ENCODE results near the gene NLRP3. TPM values are rescaled to one million over a fixed set of nuclear protein-coding genes. Genes with fewer than 3 reads are reported as not detected.
"Not testable (repeated sequence)": the region's sequence is repeated elsewhere in the genome, so short reads cannot be mapped to it uniquely, and the experiment has no call there.

Gene NLRP3
- total RNA-seq, 1 donor from 2014 or later = 5.6 TPM

DNA sequence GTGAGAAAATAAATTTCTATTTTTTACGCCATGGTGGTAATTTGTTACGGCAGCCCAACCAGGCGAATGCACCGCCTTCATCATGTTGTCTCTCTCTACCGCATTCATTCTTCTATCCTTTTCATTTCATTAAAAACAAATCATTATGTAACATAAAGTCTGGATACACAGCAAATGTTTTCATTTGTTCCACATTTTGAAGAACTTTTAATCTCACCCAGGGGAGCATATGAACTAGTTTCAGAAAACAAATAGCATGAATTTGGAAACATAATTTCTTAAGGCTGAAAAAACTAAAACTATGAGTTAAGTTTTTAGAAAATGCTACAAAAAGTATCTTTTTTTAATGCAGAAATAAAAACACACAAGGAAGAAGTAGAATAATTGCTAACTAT is 53.2 kb downstream of the NLRP3 start:
- no peak for DNase-seq (ENCODE audit: low spot score)

DNA sequence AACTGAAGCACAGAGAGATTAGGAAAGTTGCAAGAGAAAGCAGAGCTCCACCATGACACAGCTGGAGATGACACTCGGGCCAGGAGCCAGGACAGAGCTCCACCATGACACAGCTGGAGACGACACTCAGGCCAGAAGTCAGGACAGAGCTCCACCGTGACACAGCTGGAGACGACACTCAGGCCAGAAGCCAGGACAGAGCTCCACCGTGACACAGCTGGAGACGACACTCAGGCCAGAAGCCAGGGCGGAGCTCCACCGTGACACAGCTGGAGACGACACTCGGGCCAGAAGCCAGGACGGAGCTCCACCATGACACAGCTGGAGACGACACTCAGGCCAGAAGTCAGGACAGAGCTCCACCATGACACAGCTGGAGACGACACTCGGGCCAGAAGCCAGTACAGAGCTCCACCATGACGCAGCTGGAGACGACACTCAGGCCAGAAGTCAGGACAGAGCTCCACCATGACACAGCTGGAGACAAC is 55.0 kb downstream of the NLRP3 start:
- DNase-seq (ENCODE audit: low spot score) = not testable (repeated sequence)

DNA sequence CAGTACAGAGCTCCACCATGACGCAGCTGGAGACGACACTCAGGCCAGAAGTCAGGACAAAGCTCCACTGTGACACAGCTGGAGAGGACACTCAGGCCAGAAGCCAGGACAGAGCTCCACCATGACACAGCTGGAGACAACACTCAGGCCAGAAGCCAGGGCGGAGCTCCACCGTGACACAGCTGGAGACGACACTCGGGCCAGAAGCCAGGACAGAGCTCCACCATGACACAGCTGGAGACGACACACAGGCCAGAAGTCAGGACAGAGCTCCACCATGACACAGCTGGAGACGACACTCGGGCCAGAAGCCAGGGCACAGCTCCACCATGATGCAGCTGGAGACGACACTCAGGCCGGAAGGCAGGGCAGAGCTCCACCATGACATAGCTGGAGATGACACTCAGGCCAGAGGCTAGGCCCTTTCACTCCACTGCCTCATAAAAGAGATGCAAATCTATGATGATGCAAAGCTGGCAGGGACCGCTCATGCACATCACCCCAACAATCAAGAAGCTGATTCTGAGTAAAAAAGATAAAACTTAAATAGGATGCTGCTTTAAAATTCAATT is 55.6 kb downstream of the NLRP3 start:
- DNase-seq (ENCODE audit: low spot score) = no peak

DNA sequence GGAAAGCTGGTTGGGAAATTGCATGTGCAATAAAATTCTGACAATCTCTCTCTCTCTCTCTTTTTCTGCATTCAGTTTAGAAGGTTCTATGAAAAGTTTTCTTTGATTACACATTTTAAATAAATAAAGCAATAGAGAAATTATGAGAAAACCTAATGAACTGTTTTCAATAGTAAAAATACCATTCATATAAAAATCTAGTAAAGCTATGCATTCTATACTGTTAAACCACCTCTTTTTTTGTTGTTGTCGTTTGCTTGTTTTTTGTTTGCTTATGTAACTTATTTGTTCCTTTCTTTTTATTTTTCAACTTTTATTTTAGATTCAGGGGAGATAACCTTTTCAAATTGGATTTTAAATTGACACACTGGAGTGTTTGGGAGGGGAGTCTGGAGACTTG is 56.1 kb downstream of the NLRP3 start:
- no peak for DNase-seq (ENCODE audit: low spot score)

DNA sequence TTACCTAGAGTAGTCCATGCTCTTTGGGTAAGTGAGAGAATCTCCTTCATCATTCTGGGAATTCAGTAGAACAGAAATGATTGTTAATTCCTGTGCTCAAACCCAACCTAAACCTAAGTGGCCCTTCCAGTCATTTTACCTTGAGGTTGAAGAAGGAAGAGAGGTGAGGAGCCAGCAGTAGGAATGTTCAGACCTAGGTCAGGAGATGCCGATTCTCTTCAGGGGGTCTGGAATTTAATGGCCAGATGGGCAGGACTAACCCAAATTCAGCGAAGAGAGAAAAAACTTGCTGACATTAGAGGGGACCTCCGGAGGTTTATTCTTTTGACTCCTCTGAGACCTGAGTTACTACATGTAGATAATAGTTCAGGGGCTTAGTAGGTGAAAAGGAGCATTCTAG is 58.4 kb downstream of the NLRP3 start:
- DNase-seq (ENCODE audit: low spot score) = no peak

DNA sequence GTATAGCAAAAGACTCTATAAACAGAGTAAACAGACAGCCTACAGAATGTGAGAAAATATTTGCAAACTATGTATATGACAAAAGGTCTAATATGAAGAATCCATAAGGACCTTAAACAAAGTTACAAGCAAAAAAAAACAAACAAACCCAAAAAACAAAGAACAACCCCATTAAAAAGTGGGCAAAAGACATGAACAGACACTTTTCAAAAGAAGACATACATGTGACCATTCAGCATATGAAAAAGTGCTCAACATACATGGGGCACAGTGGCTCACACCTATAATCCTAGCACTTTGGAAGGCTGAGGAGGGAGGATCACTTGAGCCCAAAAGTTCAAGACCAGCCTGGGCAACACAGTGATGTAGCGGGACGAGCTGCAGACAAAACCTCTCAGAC is 59.8 kb downstream of the NLRP3 start:
- DNase-seq (ENCODE audit: low spot score) = no peak

DNA sequence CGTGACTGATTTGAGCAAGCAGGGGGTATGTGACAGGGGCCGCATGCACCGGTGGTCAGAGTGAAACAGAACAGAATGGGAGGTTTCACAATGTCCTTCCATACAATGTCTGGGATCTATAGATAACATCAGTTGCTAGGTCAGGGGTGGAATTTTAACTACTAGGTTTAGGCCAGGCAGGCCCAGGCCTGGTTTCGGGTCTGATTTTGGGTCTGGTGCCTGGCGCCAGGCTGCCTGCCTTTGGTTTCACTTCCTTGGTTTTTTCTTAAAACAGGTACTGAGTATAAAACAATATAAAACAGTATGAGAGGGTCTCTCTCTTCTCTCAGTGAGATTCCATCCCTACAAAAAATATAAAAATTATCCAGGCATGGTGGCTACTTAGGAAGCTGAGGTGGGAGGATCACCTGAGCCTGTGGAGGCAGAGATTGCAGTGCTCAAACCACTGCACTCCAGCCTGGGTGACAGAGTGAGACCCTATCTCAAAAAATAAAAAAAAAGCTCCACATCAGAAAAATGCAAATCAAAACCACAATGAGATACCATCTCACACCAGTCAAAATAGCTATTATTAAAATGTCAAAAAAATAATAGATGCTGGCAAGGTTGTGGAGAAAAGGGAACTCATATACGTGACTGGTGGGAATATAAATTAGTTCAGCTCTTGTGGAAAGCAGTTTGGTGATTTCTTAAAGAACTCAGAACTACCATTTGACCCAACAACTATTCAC is 60.5 kb downstream of the NLRP3 start:
- DNase-seq (ENCODE audit: low spot score) = not testable (repeated sequence)

DNA sequence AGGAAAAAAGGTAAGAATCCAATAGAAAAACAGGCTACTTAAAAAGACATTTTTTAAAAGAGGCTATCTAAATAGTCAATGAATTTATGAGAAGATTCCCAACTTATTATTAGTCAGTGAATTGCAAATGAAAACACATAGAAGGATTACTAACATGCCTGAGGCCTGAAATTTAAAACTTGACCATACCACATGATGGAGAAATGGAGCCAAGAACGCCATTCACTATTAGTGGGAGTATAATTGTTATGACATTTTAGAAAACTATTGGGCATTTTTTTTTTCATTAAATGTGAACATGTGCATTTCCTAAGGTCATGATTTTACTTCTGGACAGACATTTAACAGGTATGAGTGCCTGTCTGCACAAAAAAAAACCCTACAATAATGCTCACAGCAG is 66.8 kb downstream of the NLRP3 start:
- DNase-seq (ENCODE audit: low spot score) = no peak

DNA sequence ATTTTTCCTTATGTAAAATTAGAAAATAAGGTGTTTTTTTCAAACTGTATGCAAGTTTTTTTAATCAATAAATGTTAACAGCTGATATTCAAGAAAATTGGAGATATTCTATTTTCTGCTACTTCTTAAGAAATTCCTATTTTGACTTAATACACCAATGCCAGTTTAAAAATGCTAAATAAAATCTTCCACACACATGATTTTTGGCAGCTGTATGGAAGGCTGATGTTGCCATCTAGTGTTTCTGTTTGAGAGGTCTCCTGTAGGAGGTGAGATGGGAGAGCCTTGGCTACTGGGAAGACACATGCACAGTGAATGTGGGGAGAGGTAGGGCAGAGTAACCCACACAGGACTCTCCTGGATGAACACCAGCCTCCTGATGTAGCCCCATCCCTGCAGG is 71.1 kb downstream of the NLRP3 start:
- DNase-seq (ENCODE audit: low spot score) = no peak

DNA sequence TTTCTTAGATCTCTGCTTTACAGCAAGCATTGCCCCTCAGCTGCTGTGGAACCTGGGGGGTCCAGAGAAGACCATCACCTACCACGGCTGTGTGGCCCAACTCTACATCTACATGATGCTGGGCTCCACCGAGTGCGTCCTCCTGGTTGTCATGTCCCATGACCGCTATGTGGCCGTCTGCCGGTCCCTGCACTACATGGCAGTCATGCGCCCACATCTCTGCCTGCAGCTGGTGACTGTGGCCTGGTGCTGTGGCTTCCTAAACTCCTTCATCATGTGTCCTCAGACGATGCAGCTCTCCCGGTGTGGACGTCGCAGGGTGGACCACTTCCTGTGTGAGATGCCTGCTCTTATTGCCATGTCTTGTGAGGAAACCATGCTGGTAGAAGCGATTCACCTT is 75.4 kb downstream of the NLRP3 start:
- no peak for DNase-seq (ENCODE audit: low spot score)

DNA sequence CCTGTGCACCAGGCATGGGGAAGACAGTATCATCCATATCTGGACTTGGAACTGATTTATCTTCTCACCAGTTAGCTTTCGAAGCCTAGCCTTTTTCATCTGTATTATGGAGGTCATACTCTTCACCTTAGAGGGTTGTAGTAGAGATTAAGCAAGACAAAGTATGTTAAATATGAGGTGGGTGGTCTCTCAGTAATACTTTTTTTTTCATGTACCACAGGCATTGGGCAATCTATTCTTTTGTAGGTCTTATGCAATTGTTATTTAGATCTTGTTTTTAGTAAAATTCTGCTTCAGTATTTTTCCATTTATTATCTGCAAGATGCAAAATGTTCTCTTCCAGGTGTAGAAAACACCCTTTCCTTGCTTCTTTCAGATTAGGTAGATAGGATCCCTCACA is 77.1 kb downstream of the NLRP3 start:
- DNase-seq (ENCODE audit: low spot score) = no peak

DNA sequence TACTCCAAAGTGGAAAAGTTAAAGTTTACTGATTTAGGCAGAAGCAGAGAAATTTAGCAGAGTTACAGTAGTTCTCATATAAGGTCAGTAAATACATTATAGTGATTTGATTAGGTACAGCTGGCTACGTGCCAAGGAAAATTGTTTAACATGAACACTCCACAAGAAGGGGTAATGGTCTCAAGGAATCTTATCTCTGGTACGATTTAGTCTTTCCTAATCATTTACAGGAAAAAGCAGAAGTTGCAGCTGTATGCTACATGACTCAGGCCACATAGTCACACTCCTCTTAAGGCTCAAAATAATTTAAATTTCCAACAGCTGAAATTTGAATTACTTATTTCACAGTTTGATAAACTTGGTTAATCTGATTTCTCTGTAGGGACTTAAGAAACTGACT is 78.8 kb downstream of the NLRP3 start:
- no peak for DNase-seq (ENCODE audit: low spot score)

DNA sequence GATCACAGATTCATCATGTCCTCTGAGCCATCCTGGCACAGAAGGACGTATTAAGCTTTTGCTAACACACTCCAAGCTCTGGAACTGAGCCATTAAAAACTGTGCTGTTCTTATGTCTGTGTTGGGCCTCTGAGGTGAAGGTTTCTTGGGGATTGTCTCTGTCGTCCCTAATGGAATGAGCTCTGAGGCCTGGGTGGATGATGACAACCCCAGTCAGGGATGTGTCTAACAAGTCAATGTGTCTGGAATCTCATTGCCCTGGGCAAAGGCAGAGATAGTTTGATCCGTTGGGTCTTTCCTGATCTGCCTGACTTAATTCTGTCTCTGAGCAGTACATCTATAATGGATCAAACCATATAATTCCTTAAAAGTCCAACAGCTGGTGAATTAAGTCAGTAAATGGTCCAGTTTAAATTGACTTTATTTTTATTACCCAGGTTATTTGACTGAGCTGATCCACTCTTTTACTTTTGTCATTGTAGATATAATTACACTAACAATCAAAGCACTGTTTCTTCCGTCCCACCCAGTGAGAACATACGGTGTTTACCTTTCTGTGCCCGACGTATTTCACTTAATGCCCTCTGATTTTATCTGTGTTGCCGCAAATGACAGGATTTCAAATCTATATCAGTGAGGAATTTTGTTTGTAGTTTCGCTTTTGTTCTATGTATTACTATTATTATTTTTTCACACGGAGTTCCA is 80.8 kb downstream of the NLRP3 start:
- DNase-seq (ENCODE audit: low spot score) = no peak

Other genes with a start within 250 kb of the NLRP3 start
- 34.2 TPM for gene ZNF124, start 244.2 kb upstream of the NLRP3 start, total RNA-seq
- gene VN1R5, start 160.1 kb upstream of the NLRP3 start, total RNA-seq = not detected
- gene ZNF496, start 84.3 kb upstream of the NLRP3 start, total RNA-seq = 20.6 TPM
- gene OR2B11, start 41.9 kb downstream of the NLRP3 start, total RNA-seq = not detected
- gene OR2C3, start 120.3 kb downstream of the NLRP3 start, total RNA-seq = 0.03 TPM
- gene GCSAML, start 133.0 kb downstream of the NLRP3 start, total RNA-seq = 1.3 TPM
- not detected for gene OR2G2, start 172.2 kb downstream of the NLRP3 start, total RNA-seq
- not detected for gene OR2G3, start 189.4 kb downstream of the NLRP3 start, total RNA-seq

Measured in mucosa of gallbladder (tissue), 1 donor.